H9 (cell line): ENCODE measurements around the gene PCSK9. TPM values are rescaled to one million over a fixed set of nuclear protein-coding genes. Genes with fewer than 3 reads are reported as not detected.

Experiments
- DNase-seq: peaks from one replicate; pipeline ENCODE4 v3.0.0-alpha.2; 2017
- H2AFZ ChIP-seq: one replicate; pipeline ENCODE4 v1.6.1; 2013; ENCODE audit warnings: mild to moderate bottlenecking, low read length, control low read depth, moderate library complexity
- H2AK5ac ChIP-seq: 2 replicates; pipeline ENCODE4 v1.6.1; 2013; ENCODE audit warnings: low read length, control low read depth, mixed read lengths; ENCODE audit not compliant: insufficient read length
- H2BK120ac ChIP-seq: one replicate; pipeline ENCODE4 v1.6.1; 2013; ENCODE audit warnings: low read depth, mild to moderate bottlenecking, low read length, control low read depth, inconsistent platforms; ENCODE audit not compliant: poor library complexity, severe bottlenecking
- H2BK12ac ChIP-seq: 2 replicates; pipeline ENCODE4 v1.6.1; 2013; ENCODE audit warnings: low read length, control low read depth, mixed read lengths, low read depth; ENCODE audit not compliant: insufficient read length
- H2BK15ac ChIP-seq: 2 replicates; pipeline ENCODE4 v1.6.1; 2013; ENCODE audit warnings: low read depth, low read length, control low read depth
- H2BK20ac ChIP-seq: one replicate; pipeline ENCODE4 v1.6.1; 2013; ENCODE audit warnings: low read depth, mild to moderate bottlenecking, low read length, control low read depth, inconsistent platforms; ENCODE audit not compliant: poor library complexity, severe bottlenecking
- H2BK5ac ChIP-seq: 2 replicates; pipeline ENCODE4 v1.6.1; 2013; ENCODE audit warnings: low read length, control low read depth, mixed read lengths; ENCODE audit not compliant: insufficient read length
- H3K14ac ChIP-seq: 2 replicates; pipeline ENCODE4 v1.6.1; 2013; ENCODE audit warnings: low read length, control low read depth; ENCODE audit not compliant: insufficient read depth
- H3K18ac ChIP-seq: 2 replicates; pipeline ENCODE4 v1.6.1; 2013; ENCODE audit warnings: low read depth, mild to moderate bottlenecking, mixed read lengths, low read length, control low read depth; ENCODE audit not compliant: insufficient read length
- H3K23ac ChIP-seq: 2 replicates; pipeline ENCODE4 v1.6.1; 2013; ENCODE audit warnings: low read length, control low read depth, mixed read lengths, low read depth; ENCODE audit not compliant: insufficient read length
- H3K23me2 ChIP-seq: 2 replicates; pipeline ENCODE4 v1.6.1; 2013; ENCODE audit warnings: low read depth, mild to moderate bottlenecking, mixed read lengths, low read length, control low read depth; ENCODE audit not compliant: insufficient read length, poor library complexity, severe bottlenecking
- H3K27ac ChIP-seq: 2 replicates; pipeline ENCODE4 v1.5.1; 2013; ENCODE audit warnings: low read length, control low read depth, mixed read lengths, low read depth; ENCODE audit not compliant: insufficient read length
- H3K27me3 ChIP-seq: 2 replicates; pipeline ENCODE4 v1.6.1; 2013; ENCODE audit warnings: low read length, control low read depth, inconsistent platforms; ENCODE audit not compliant: insufficient read depth
- H3K4ac ChIP-seq: 2 replicates; pipeline ENCODE4 v1.6.1; 2013; ENCODE audit warnings: low read depth, mild to moderate bottlenecking, control low read depth, inconsistent platforms, low read length, moderate library complexity
- H3K4me1 ChIP-seq: 2 replicates; pipeline ENCODE4 v1.6.1; 2013; ENCODE audit warnings: low read length, control low read depth, inconsistent platforms; ENCODE audit not compliant: insufficient read depth
- H3K4me2 ChIP-seq: 2 replicates; pipeline ENCODE4 v1.6.1; 2013; ENCODE audit warnings: low read length, control low read depth, mixed read lengths; ENCODE audit not compliant: insufficient read length, insufficient read depth
- H3K56ac ChIP-seq: 2 replicates; pipeline ENCODE4 v1.6.1; 2013; ENCODE audit warnings: low read depth, mild to moderate bottlenecking, mixed read lengths, low read length, control low read depth; ENCODE audit not compliant: insufficient read length
- H3K79me1 ChIP-seq: 2 replicates; pipeline ENCODE4 v1.6.1; 2013; ENCODE audit warnings: low read depth, mild to moderate bottlenecking, moderate library complexity, low read length, control low read depth, inconsistent platforms; ENCODE audit not compliant: insufficient read depth, poor library complexity, severe bottlenecking
- H3K79me2 ChIP-seq: 2 replicates; pipeline ENCODE4 v1.6.1; 2013; ENCODE audit warnings: low read length, control low read depth, inconsistent platforms; ENCODE audit not compliant: insufficient read depth
- H3K9ac ChIP-seq: 2 replicates; pipeline ENCODE4 v1.6.1; 2013; ENCODE audit warnings: low read length, control low read depth, mixed read lengths; ENCODE audit not compliant: insufficient read length; ENCODE audit errors: extremely low read depth
- H3K9me3 ChIP-seq: one replicate; pipeline ENCODE4 v1.6.1; 2013; ENCODE audit warnings: low read depth, low read length, inconsistent platforms; ENCODE audit not compliant: control insufficient read depth
- H3T11ph ChIP-seq: one replicate; pipeline ENCODE4 v1.6.1; 2013; ENCODE audit warnings: mild to moderate bottlenecking, low read length, control low read depth, inconsistent platforms
- H4K20me1 ChIP-seq: one replicate; pipeline ENCODE4 v1.6.1; 2013; ENCODE audit not compliant: control insufficient read depth, insufficient read length, insufficient read depth
- H4K5ac ChIP-seq: 2 replicates; pipeline ENCODE4 v1.6.1; 2013; ENCODE audit warnings: low read depth, mild to moderate bottlenecking, mixed read lengths, low read length, control low read depth; ENCODE audit not compliant: insufficient read length
- H4K8ac ChIP-seq: replicated peaks from 2 replicates; pipeline ENCODE4 v1.6.1; 2013; ENCODE audit warnings: low read length, control low read depth, mixed read lengths, low read depth; ENCODE audit not compliant: insufficient read length
- H4K91ac ChIP-seq: 2 replicates; pipeline ENCODE4 v1.6.1; 2013; ENCODE audit warnings: low read depth, mild to moderate bottlenecking, moderate library complexity, mixed read lengths, low read length, control low read depth; ENCODE audit not compliant: insufficient read length
- H3K27ac Mint-ChIP-seq, 3 experiments: 2 replicates in 2 of 3; 3 replicates in 1 of 3; pipeline ENCODE4 v1.8.0; 2020 to 2021; ENCODE audit warnings: mixed read lengths in 3 of 3, mild to moderate bottlenecking in 1 of 3, moderate library complexity in 1 of 3
- H3K27me3 Mint-ChIP-seq: 2 replicates; pipeline ENCODE4 v1.8.0; 2021; ENCODE audit warnings: low read depth, mild to moderate bottlenecking, moderate library complexity, mixed read lengths
- H3K36me3 Mint-ChIP-seq, 3 experiments: 2 replicates in 2 of 3; 3 replicates in 1 of 3; pipeline ENCODE4 v1.8.0; 2020 to 2021; ENCODE audit warnings: low read depth in 3 of 3, mixed read lengths in 3 of 3; ENCODE audit not compliant: insufficient read depth in 1 of 3
- H3K4me1 Mint-ChIP-seq, 2 experiments: 2 replicates each; pipeline ENCODE4 v1.8.0; 2020; ENCODE audit warnings: mixed read lengths in 2 of 2
- H3K4me3 Mint-ChIP-seq, 2 experiments: 2 replicates in 1 of 2; 3 replicates in 1 of 2; pipeline ENCODE4 v1.8.0; 2020 to 2021; ENCODE audit warnings: mild to moderate bottlenecking in 2 of 2, mixed read lengths in 2 of 2, moderate library complexity in 1 of 2
- H3K9me3 Mint-ChIP-seq, 2 experiments: 2 replicates in 1 of 2; 3 replicates in 1 of 2; pipeline ENCODE4 v1.8.0; 2020; ENCODE audit warnings: mild to moderate bottlenecking in 2 of 2, mixed read lengths in 2 of 2, moderate library complexity in 1 of 2
- WGBS: extraction: QIAGEN DNeasy Blood & Tissue Kit; methylation state at CpG from one replicate; pipeline ENCODE4 v1.1.7; 2013; ENCODE audit warnings: missing lambda C conversion rate, low lambda C conversion rate, mixed read lengths; ENCODE audit not compliant: insufficient read length; ENCODE audit errors: extremely low coverage; 5-methylcytosine and 5-hydroxymethylcytosine counted together
- total RNA-seq: library from RNA; stranded (reverse); gene quantifications from 2 replicates; pipeline ENCODE4 v1.2.1, GENCODE V29; 2021
- TF ChIP-seq, protein P1 (sequence below): fragments of 200-600 bp; sonication (generic); conservative IDR thresholded peaks from 3 replicates; pipeline ENCODE4 v1.8.0; 2021; ENCODE audit warnings: antibody characterized with exemption, mild to moderate bottlenecking

The PCSK9 gene
- total RNA-seq, 1 experiment from 2014 or later, result 75.1 TPM

DNA sequence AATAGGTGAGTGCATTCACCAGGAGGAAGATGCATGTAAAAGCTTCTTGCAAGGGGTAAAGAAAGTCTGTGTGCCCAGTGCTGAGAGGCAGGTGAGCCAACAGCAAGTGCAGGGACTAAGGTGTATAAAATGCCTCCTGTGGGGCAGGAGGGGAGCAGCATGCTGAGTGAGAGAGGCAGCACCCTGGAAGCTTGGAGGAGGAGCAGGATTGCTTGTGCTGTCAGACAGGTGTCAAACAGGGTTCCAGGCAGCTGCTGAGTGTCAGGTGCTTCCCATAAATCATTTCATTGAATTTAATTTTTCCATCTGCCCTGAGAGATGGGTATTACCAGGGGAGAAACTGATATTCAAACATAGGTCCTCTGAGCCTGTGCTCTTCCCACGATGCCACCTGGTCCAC lies 26.7 kb upstream of the PCSK9 start:
- Mint-ChIP-seq H3K9me3 (peaks cover 10 to 15% of the 10 kb centered on the region in 2 experiments), H3K27ac (no peak overlapping the region), H3K36me3 (peaks cover 0 to 15% (median 0%) of the 10 kb centered on the region in 3 experiments), H3K4me3 (no peak overlapping the region), H3K4me1 (peaks cover 15 to 18% of the 10 kb centered on the region in 2 experiments), H3K27me3 (peaks cover 33% of the 10 kb centered on the region)
- no peak overlapping the region for H2BK5ac ChIP-seq
- H2BK20ac ChIP-seq, result no peak overlapping the region
- no peaks in the 10 kb centered on the region for H3K9me3 ChIP-seq
- no peak overlapping the region for H3K4me2 ChIP-seq
- no peak overlapping the region; the same call in 1 of the 2 replicates for H3K14ac ChIP-seq
- no peaks in the 10 kb centered on the region for H3K79me2 ChIP-seq
- H3K79me1 ChIP-seq, result no peaks in the 10 kb centered on the region
- H3K18ac ChIP-seq, result no peak overlapping the region
- H2AFZ ChIP-seq, result no peak overlapping the region
- H2BK15ac ChIP-seq, result no peak overlapping the region
- TF ChIP-seq, protein P1, sequence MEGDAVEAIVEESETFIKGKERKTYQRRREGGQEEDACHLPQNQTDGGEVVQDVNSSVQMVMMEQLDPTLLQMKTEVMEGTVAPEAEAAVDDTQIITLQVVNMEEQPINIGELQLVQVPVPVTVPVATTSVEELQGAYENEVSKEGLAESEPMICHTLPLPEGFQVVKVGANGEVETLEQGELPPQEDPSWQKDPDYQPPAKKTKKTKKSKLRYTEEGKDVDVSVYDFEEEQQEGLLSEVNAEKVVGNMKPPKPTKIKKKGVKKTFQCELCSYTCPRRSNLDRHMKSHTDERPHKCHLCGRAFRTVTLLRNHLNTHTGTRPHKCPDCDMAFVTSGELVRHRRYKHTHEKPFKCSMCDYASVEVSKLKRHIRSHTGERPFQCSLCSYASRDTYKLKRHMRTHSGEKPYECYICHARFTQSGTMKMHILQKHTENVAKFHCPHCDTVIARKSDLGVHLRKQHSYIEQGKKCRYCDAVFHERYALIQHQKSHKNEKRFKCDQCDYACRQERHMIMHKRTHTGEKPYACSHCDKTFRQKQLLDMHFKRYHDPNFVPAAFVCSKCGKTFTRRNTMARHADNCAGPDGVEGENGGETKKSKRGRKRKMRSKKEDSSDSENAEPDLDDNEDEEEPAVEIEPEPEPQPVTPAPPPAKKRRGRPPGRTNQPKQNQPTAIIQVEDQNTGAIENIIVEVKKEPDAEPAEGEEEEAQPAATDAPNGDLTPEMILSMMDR, result no peak
- H3K9ac ChIP-seq, result no peak overlapping the region
- no CpG with 5 or more reads among the region's 1 CpG for WGBS
- DNase-seq, result no peak
- no peak overlapping the region for H4K5ac ChIP-seq
- no peak overlapping the region for H3K4ac ChIP-seq
- no peak overlapping the region for H2AK5ac ChIP-seq
- no peaks in the 10 kb centered on the region for H3K27me3 ChIP-seq
- no peak overlapping the region for H2BK120ac ChIP-seq
- H3K23ac ChIP-seq, result no peak overlapping the region
- H3K56ac ChIP-seq, result no peak overlapping the region
- no peak overlapping the region for H2BK12ac ChIP-seq
- peaks cover 3% of the 10 kb centered on the region; the same call in 1 of the 2 replicates for H3K4me1 ChIP-seq
- no peaks in the 10 kb centered on the region for H4K20me1 ChIP-seq
- no peak overlapping the region for H3K27ac ChIP-seq
- no peak overlapping the region for H4K91ac ChIP-seq
- H3T11ph ChIP-seq, result no peak overlapping the region
- H4K8ac ChIP-seq, result no peak overlapping the region
- H3K23me2 ChIP-seq, result no peaks in the 10 kb centered on the region
